ENCODE measurements around the gene NCS1.

DNA sequence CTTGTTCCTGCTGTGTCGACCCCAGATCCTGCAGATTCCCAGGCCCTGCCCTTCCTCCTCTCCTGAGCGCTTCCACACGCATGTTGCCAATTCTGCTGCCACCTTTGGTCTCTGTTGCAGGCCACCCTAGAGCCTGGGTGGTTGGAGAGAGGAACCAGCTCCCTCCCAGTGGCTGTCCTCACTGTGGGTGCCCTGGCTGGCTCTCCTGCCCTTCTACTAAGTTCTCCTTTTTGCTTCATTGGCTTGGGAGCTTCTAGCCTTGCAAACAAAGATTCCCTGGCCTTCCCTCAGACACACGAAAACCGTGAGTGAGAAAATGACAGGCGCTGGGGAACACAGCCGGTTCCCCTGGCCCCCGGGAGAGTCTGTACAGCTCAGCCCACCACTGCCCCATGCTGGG is 14.2 kb upstream of the NCS1 start:
- TF ChIP-seq EZH2 (IDR thresholded peaks at IDR 0.05), result no peak
- no peak for TF ChIP-seq CBX3 (IDR thresholded peaks at IDR 0.05; ENCODE audit: low read depth)
